ENCODE results near the gene RHBG. TPM values are rescaled to one million over a fixed set of nuclear protein-coding genes. Genes with fewer than 3 reads are reported as not detected.

Gene RHBG
- total and polyA plus RNA-seq, 7 experiments from 2014 or later: not detected

- H3K36me3 ChIP-seq (ENCODE audit: control insufficient read depth in 2 of 3, insufficient read depth in 3 of 3, low read length in 3 of 3): no peaks in the 10 kb centered on the region
- Mint-ChIP-seq H3K27me3 (peaks cover 77 to 97% (median 85%) of the 10 kb centered on the region in 5 donors), H3K4me1 (peaks cover 9 to 28% (median 16%) of the 10 kb centered on the region in 7 donors), H3K4me3 (no peak overlapping the region), H3K36me3 (peaks cover 0 to 7% (median 0%) of the 10 kb centered on the region in 5 donors), H3K27ac (peak overlapping the region in 1 of 9 donors; percentile 8), H3K9me3 (no peaks in the 10 kb centered on the region)
- DNase-seq: no peak
- intact Hi-C loops (cut with micrococcal nuclease): no loop called here
- CTCF ChIA-PET: interaction anchor here (1.0 to 1.6 kb wide), 2 partner anchors 37 to 38 kb away, joined by 3 to 4 read pairs; no protein-coding TSS in a partner anchor
- H3K4me1 ChIP-seq (ENCODE audit: control insufficient read depth in 2 of 2, insufficient read depth in 2 of 2, low read length in 2 of 2): peaks cover 15 to 24% of the 10 kb centered on the region in 2 donors
- no peak overlapping the region for H3K4me3 ChIP-seq (ENCODE audit: low read length)
- ATAC-seq: no peak
- POLR2A ChIA-PET: interaction anchor here (0.6 to 0.8 kb wide), 2 partner anchors 44 to 434 kb away, joined by 3 read pairs; no protein-coding TSS in a partner anchor
- H3K27me3 ChIP-seq (ENCODE audit: control insufficient read depth in 2 of 2, insufficient read depth in 2 of 2, low read length in 2 of 2): peaks cover 2 to 35% of the 10 kb centered on the region in 2 donors
- H3K9me3 ChIP-seq (ENCODE audit: control insufficient read depth in 2 of 3, low read length in 3 of 3): no peaks in the 10 kb centered on the region
- no peak overlapping the region for H3K27ac ChIP-seq (ENCODE audit: low read depth, low read length)
Observed at GRCh38 chr1:156423422-156424352, 54.7 kb downstream of the RHBG start.

GRCh38 chr1:156424806-156425432, 55.9 kb downstream of the RHBG start:
- no peak overlapping the region for H3K27ac ChIP-seq (ENCODE audit: low read depth, low read length)
- DNase-seq (no peak), ATAC-seq (no peak)
- H3K9me3 ChIP-seq (ENCODE audit: control insufficient read depth in 2 of 3, low read length in 3 of 3): no peaks in the 10 kb centered on the region
- peaks cover 0 to 3% (median 0%) of the 10 kb centered on the region in 11 donors for H3K9me3 Mint-ChIP-seq
- peaks cover 0 to 7% (median 0%) of the 10 kb centered on the region in 5 donors for H3K36me3 Mint-ChIP-seq
- no peak overlapping the region for H3K4me3 ChIP-seq (ENCODE audit: low read length)
- ChIA-PET CTCF (no interaction called here), POLR2A (interaction anchor here (0.6 kb wide), 1 partner anchor 380 kb away, joined by 4 read pairs; no protein-coding TSS in a partner anchor)
- peaks cover 4 to 34% of the 10 kb centered on the region in 2 donors for H3K27me3 ChIP-seq (ENCODE audit: control insufficient read depth in 2 of 2, insufficient read depth in 2 of 2, low read length in 2 of 2)
- peaks cover 10 to 21% of the 10 kb centered on the region in 2 donors for H3K4me1 ChIP-seq (ENCODE audit: control insufficient read depth in 2 of 2, insufficient read depth in 2 of 2, low read length in 2 of 2)
- no peak overlapping the region for H3K27ac Mint-ChIP-seq
- intact Hi-C loops (cut with micrococcal nuclease): no loop called here
- H3K4me3 Mint-ChIP-seq: no peak overlapping the region
- H3K36me3 ChIP-seq (ENCODE audit: control insufficient read depth in 2 of 3, insufficient read depth in 3 of 3, low read length in 3 of 3): no peaks in the 10 kb centered on the region
- H3K4me1 Mint-ChIP-seq: peaks cover 9 to 23% (median 14%) of the 10 kb centered on the region in 7 donors
- peaks cover 78 to 97% (median 87%) of the 10 kb centered on the region in 5 donors for H3K27me3 Mint-ChIP-seq

- DNase-seq (no peak), ATAC-seq (no peak)
- Mint-ChIP-seq H3K27ac (no peak overlapping the region), H3K9me3 (peaks cover 0 to 3% (median 0%) of the 10 kb centered on the region in 11 donors), H3K4me3 (no peak overlapping the region), H3K27me3 (peaks cover 79 to 97% (median 92%) of the 10 kb centered on the region in 5 donors), H3K4me1 (peaks cover under 1 to 15% (median 7%) of the 10 kb centered on the region in 7 donors), H3K36me3 (no peaks in the 10 kb centered on the region)
- Histone ChIP-seq H3K36me3 (ENCODE audit: control insufficient read depth in 2 of 3, insufficient read depth in 3 of 3, low read length in 3 of 3) (no peaks in the 10 kb centered on the region), H3K27ac (ENCODE audit: low read depth, low read length) (no peak overlapping the region), H3K4me1 (ENCODE audit: control insufficient read depth in 2 of 2, insufficient read depth in 2 of 2, low read length in 2 of 2) (peaks cover 4 to 12% of the 10 kb centered on the region in 2 donors), H3K9me3 (ENCODE audit: control insufficient read depth in 2 of 3, low read length in 3 of 3) (no peaks in the 10 kb centered on the region), H3K4me3 (ENCODE audit: low read length) (no peak overlapping the region), H3K27me3 (ENCODE audit: control insufficient read depth in 2 of 2, insufficient read depth in 2 of 2, low read length in 2 of 2) (peaks cover 4 to 28% of the 10 kb centered on the region in 2 donors)
- ChIA-PET POLR2A (interaction anchor here (0.6 kb wide), 1 partner anchor 381 kb away, joined by 4 read pairs; no protein-coding TSS in a partner anchor), CTCF (interaction anchor here (1.5 kb wide), 1 partner anchor 40 kb away, joined by 3 read pairs; no protein-coding TSS in a partner anchor)
- intact Hi-C loops (cut with micrococcal nuclease): no loop called here
Observed at GRCh38 chr1:156425943-156426342, 56.9 kb downstream of the RHBG start.

- peaks cover 86 to 100% (median 96%) of the 10 kb centered on the region in 5 donors for H3K27me3 Mint-ChIP-seq
- H3K4me1 Mint-ChIP-seq: peaks cover 0 to 7% (median 0%) of the 10 kb centered on the region in 7 donors
- H3K36me3 Mint-ChIP-seq: no peaks in the 10 kb centered on the region
- Histone ChIP-seq H3K4me1 (ENCODE audit: control insufficient read depth in 2 of 2, insufficient read depth in 2 of 2, low read length in 2 of 2) (no peaks in the 10 kb centered on the region), H3K36me3 (ENCODE audit: control insufficient read depth in 2 of 3, insufficient read depth in 3 of 3, low read length in 3 of 3) (no peaks in the 10 kb centered on the region), H3K27me3 (ENCODE audit: control insufficient read depth in 2 of 2, insufficient read depth in 2 of 2, low read length in 2 of 2) (peaks cover 8 to 25% of the 10 kb centered on the region in 2 donors), H3K27ac (ENCODE audit: low read depth, low read length) (no peak overlapping the region), H3K4me3 (ENCODE audit: low read length) (no peak overlapping the region), H3K9me3 (ENCODE audit: control insufficient read depth in 2 of 3, low read length in 3 of 3) (no peaks in the 10 kb centered on the region)
- CTCF ChIA-PET: no interaction called here
- intact Hi-C loops (cut with micrococcal nuclease): no loop called here
- DNase-seq (no peak), ATAC-seq (no peak)
- POLR2A ChIA-PET: no interaction called here
- peaks cover 0 to 3% (median 0%) of the 10 kb centered on the region in 11 donors for H3K9me3 Mint-ChIP-seq
- no peak overlapping the region for H3K4me3 Mint-ChIP-seq
- no peak overlapping the region for H3K27ac Mint-ChIP-seq
Observed at GRCh38 chr1:156427957-156428356, 58.9 kb downstream of the RHBG start.

GRCh38 chr1:156428746-156429288, 59.8 kb downstream of the RHBG start:
- ChIA-PET POLR2A (no interaction called here), CTCF (no interaction called here)
- DNase-seq: no peak
- Histone ChIP-seq H3K36me3 (ENCODE audit: control insufficient read depth in 2 of 3, insufficient read depth in 3 of 3, low read length in 3 of 3) (no peaks in the 10 kb centered on the region), H3K27ac (ENCODE audit: low read depth, low read length) (no peak overlapping the region), H3K9me3 (ENCODE audit: control insufficient read depth in 2 of 3, low read length in 3 of 3) (no peaks in the 10 kb centered on the region), H3K27me3 (ENCODE audit: control insufficient read depth in 2 of 2, insufficient read depth in 2 of 2, low read length in 2 of 2) (peaks cover 10 to 25% of the 10 kb centered on the region in 2 donors), H3K4me1 (ENCODE audit: control insufficient read depth in 2 of 2, insufficient read depth in 2 of 2, low read length in 2 of 2) (no peaks in the 10 kb centered on the region), H3K4me3 (ENCODE audit: low read length) (no peak overlapping the region)
- Mint-ChIP-seq H3K9me3 (peaks cover 0 to 3% (median 0%) of the 10 kb centered on the region in 11 donors), H3K27ac (no peak overlapping the region), H3K27me3 (peaks cover 86 to 100% (median 97%) of the 10 kb centered on the region in 5 donors), H3K4me3 (no peak overlapping the region), H3K4me1 (peaks cover 0 to 9% (median 0%) of the 10 kb centered on the region in 7 donors), H3K36me3 (no peaks in the 10 kb centered on the region)
- no peak for ATAC-seq
- intact Hi-C loops (cut with micrococcal nuclease): no loop called here

- POLR2A ChIA-PET: interaction anchor here (0.8 kb wide), 1 partner anchor 11 kb away, joined by 3 read pairs; no protein-coding TSS in a partner anchor
- intact Hi-C loops (cut with micrococcal nuclease): no loop called here
- H3K27me3 ChIP-seq (ENCODE audit: control insufficient read depth in 2 of 2, insufficient read depth in 2 of 2, low read length in 2 of 2): peaks cover 10 to 25% of the 10 kb centered on the region in 2 donors
- H3K27me3 Mint-ChIP-seq: peaks cover 86 to 100% (median 97%) of the 10 kb centered on the region in 5 donors
- no peaks in the 10 kb centered on the region for H3K36me3 Mint-ChIP-seq
- peaks cover 0 to 3% (median 0%) of the 10 kb centered on the region in 11 donors for H3K9me3 Mint-ChIP-seq
- ATAC-seq: no peak
- H3K4me3 ChIP-seq (ENCODE audit: low read length): no peak overlapping the region
- CTCF ChIA-PET: no interaction called here
- H3K27ac ChIP-seq (ENCODE audit: low read depth, low read length): no peak overlapping the region
- H3K4me1 Mint-ChIP-seq: peaks cover 0 to 9% (median 0%) of the 10 kb centered on the region in 7 donors
- H3K9me3 ChIP-seq (ENCODE audit: control insufficient read depth in 2 of 3, low read length in 3 of 3): no peaks in the 10 kb centered on the region
- no peak overlapping the region for H3K27ac Mint-ChIP-seq
- H3K4me3 Mint-ChIP-seq: no peak overlapping the region
- H3K36me3 ChIP-seq (ENCODE audit: control insufficient read depth in 2 of 3, insufficient read depth in 3 of 3, low read length in 3 of 3): no peaks in the 10 kb centered on the region
- no peaks in the 10 kb centered on the region for H3K4me1 ChIP-seq (ENCODE audit: control insufficient read depth in 2 of 2, insufficient read depth in 2 of 2, low read length in 2 of 2)
- no peak for DNase-seq
Observed at GRCh38 chr1:156429313-156430060, 60.5 kb downstream of the RHBG start.

Measured in naive thymus-derived CD4-positive, alpha-beta T cell (primary cell).